NCI-H82 (cell line): Measurements from ENCODE around the gene ARSA.
A peak's percentile ranks its signal among the peaks of the same experiment; 100 is the strongest.

Experiments used
- DNase-seq: peaks from one replicate; lab custom pipeline; 2025; lab: John Stamatoyannopoulos, UW

Gene ARSA

GRCh38 chr22:50579752-50580151 is 48.2 kb downstream of the ARSA start:
- DNase-seq: no peak

GRCh38 chr22:50578776-50579310 is 49.1 kb downstream of the ARSA start:
- no peak for DNase-seq

- DNase-seq: no peak
These were observed 49.8 kb downstream of the ARSA start, which contains the start of gene CPT1B for GRCh38 chr22:50577987-50578775. Gene CPT1B, minus strand, starts transcription at chr22:50578427. Its CDS starts 512 bp downstream, at chr22:50577915.

- no peak for DNase-seq
These were observed 50.3 kb downstream of the ARSA start for GRCh38 chr22:50577697-50577986.

- DNase-seq: no peak
These were observed 50.9 kb downstream of the ARSA start for GRCh38 chr22:50576806-50577696.

- DNase-seq: peak; percentile 96
These were observed 51.9 kb downstream of the ARSA start for GRCh38 chr22:50576070-50576469.

GRCh38 chr22:50575426-50575941 is 52.5 kb downstream of the ARSA start:
- DNase-seq: no peak
